PC-3 (cell line): Measurements from ENCODE around the gene ATP2A1.

Source experiments
- EZH2 ChIP-seq: fragments of 300-600 bp; sonication (generic); IDR thresholded peaks from one replicate; pipeline ENCODE4 v1.6.1; 2017; ENCODE audit warnings: antibody characterized with exemption, mild to moderate bottlenecking, low read length; ENCODE audit not compliant: unreplicated experiment
- EZH2phosphoT487 ChIP-seq: fragments of 300-600 bp; sonication (generic); IDR thresholded peaks from 2 replicates; pipeline ENCODE4 v1.6.1; 2018; ENCODE audit warnings: mild to moderate bottlenecking, antibody characterized with exemption, low read length, borderline replicate concordance
- TF ChIP-seq, protein P1 (sequence below): fragments of 300-600 bp; sonication (generic); conservative IDR thresholded peaks from 2 replicates; pipeline ENCODE4 v1.5.1; 2017; ENCODE audit warnings: antibody characterized with exemption, low read depth, mild to moderate bottlenecking, low read length

DNA sequence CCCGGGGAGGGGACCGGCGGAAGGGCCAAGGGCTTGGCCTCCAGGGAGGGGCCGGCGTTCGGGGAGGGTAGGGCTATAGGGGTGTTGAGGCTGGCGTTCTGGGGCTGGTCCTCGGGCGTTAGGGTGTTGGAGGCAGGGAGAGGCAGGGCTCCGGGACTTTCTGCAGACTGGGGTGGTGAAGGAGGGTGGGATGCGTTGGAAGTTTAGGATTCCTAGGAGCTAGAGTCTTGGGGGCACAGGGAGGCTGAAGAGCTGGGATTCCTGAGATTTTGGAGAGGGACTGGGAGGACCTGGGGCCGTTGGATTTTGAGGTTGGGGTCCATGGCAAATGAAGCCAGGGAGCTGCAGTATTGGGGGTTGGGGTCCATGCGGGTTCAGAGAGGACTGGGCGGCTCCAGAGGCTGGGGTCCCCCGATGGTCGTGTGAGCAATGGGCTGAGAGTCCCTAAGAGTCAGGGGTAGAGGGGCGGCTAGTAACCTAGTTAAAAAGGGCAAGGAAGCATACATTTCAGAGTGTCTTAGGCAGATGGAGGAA lies 73.2 kb downstream of the ATP2A1 start:
- TF ChIP-seq EZH2 (no peak), EZH2phosphoT487 (no peak)
- TF ChIP-seq, protein P1, sequence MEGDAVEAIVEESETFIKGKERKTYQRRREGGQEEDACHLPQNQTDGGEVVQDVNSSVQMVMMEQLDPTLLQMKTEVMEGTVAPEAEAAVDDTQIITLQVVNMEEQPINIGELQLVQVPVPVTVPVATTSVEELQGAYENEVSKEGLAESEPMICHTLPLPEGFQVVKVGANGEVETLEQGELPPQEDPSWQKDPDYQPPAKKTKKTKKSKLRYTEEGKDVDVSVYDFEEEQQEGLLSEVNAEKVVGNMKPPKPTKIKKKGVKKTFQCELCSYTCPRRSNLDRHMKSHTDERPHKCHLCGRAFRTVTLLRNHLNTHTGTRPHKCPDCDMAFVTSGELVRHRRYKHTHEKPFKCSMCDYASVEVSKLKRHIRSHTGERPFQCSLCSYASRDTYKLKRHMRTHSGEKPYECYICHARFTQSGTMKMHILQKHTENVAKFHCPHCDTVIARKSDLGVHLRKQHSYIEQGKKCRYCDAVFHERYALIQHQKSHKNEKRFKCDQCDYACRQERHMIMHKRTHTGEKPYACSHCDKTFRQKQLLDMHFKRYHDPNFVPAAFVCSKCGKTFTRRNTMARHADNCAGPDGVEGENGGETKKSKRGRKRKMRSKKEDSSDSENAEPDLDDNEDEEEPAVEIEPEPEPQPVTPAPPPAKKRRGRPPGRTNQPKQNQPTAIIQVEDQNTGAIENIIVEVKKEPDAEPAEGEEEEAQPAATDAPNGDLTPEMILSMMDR = no peak
